HepG2 (cell line): Measurements from ENCODE around the gene THSD8. TPM values are rescaled to one million over a fixed set of nuclear protein-coding genes. Genes with fewer than 3 reads are reported as not detected.

ENCODE experiments used
- CHCHD3 ChIP-seq: sonication (generic); formaldehyde crosslinking; IDR thresholded peaks from 2 replicates; pipeline ENCODE4 v1.8.0; 2022; ENCODE audit warnings: mild to moderate bottlenecking, missing genetic modification reagents, moderate library complexity
- DNMT3B ChIP-seq: conservative IDR thresholded peaks from 2 replicates; pipeline ENCODE4 v1.6.1; 2016; ENCODE audit warnings: missing biosample characterization, control low read depth
- KDM2A ChIP-seq: sonication (generic); formaldehyde crosslinking; IDR thresholded peaks from 2 replicates; pipeline ENCODE4 v1.4.0; 2020; ENCODE audit warnings: low read depth, missing genetic modification reagents, borderline replicate concordance
- MAX ChIP-seq: IDR thresholded peaks from 2 replicates; pipeline ENCODE4 v1.6.1; 2012; ENCODE audit warnings: inconsistent platforms
- MED1 ChIP-seq: sonication (generic); formaldehyde crosslinking; IDR thresholded peaks from 2 replicates; pipeline ENCODE4 v1.4.0; 2020; ENCODE audit warnings: missing genetic modification reagents
- MZF1 ChIP-seq: sonication (generic); formaldehyde crosslinking; IDR thresholded peaks from 2 replicates; pipeline ENCODE4 v1.8.1; 2023; ENCODE audit warnings: mild to moderate bottlenecking, missing genetic modification reagents, borderline replicate concordance
- POLR2G ChIP-seq: fragments of 200-400 bp; formaldehyde crosslinking; IDR thresholded peaks from 2 replicates; pipeline ENCODE4 v1.6.1; 2018; ENCODE audit warnings: mild to moderate bottlenecking, low read depth, low read length, moderate library complexity
- SAP130 ChIP-seq: IDR thresholded peaks from 2 replicates; pipeline ENCODE4 v1.6.1; 2016; ENCODE audit warnings: low read depth
- SIN3B ChIP-seq: fragments of 150-350 bp; IDR thresholded peaks from 2 replicates; pipeline ENCODE4 v1.6.1; 2014; ENCODE audit warnings: low read length
- SNRNP70 ChIP-seq: fragments of 200-400 bp; formaldehyde crosslinking; IDR thresholded peaks from 2 replicates; pipeline ENCODE4 v1.6.1; 2017; ENCODE audit warnings: mild to moderate bottlenecking, low read depth, low read length, moderate library complexity
- TAF1 ChIP-seq: sonication (generic); formaldehyde crosslinking; IDR thresholded peaks from 2 replicates; pipeline ENCODE4 v1.4.0; 2020; ENCODE audit warnings: missing genetic modification reagents
- TFDP2 ChIP-seq: sonication (generic); formaldehyde crosslinking; IDR thresholded peaks from 2 replicates; pipeline ENCODE4 v1.4.0; 2020; ENCODE audit warnings: missing genetic modification reagents
- THYN1 ChIP-seq: sonication (generic); formaldehyde crosslinking; IDR thresholded peaks from 2 replicates; pipeline ENCODE4 v1.8.1; 2023; ENCODE audit warnings: low read depth, mild to moderate bottlenecking, moderate library complexity, missing genetic modification reagents, borderline replicate concordance
- TP53 ChIP-seq: sonication (generic); formaldehyde crosslinking; conservative IDR thresholded peaks from 2 replicates; pipeline ENCODE4 v1.4.0; 2020; ENCODE audit warnings: missing genetic modification reagents
- ZBED4 ChIP-seq: sonication (generic); formaldehyde crosslinking; IDR thresholded peaks from 2 replicates; pipeline ENCODE4 v1.4.0; 2020; ENCODE audit warnings: missing genetic modification reagents, borderline replicate concordance
- ZBTB21 ChIP-seq: sonication (generic); formaldehyde crosslinking; IDR thresholded peaks from 2 replicates; pipeline ENCODE4 v1.4.0; 2020; ENCODE audit warnings: missing genetic modification reagents
- ZFP36L2 ChIP-seq: sonication (generic); formaldehyde crosslinking; IDR thresholded peaks from 2 replicates; pipeline ENCODE4 v1.4.0; 2020; ENCODE audit warnings: missing genetic modification reagents
- ZFP90 ChIP-seq: sonication (generic); formaldehyde crosslinking; IDR thresholded peaks from 2 replicates; pipeline ENCODE4 v1.8.0; 2022; ENCODE audit warnings: missing genetic modification reagents, mild to moderate bottlenecking, inconsistent platforms, borderline replicate concordance
- ZNF207 ChIP-seq: fragments of 450-650 bp; IDR thresholded peaks from 2 replicates; pipeline ENCODE4 v1.6.1; 2016; ENCODE audit warnings: antibody characterized with exemption, borderline replicate concordance
- ZNF232 ChIP-seq: sonication (generic); formaldehyde crosslinking; IDR thresholded peaks from 2 replicates; pipeline ENCODE4 v1.4.0; 2020; ENCODE audit warnings: missing genetic modification reagents, borderline replicate concordance
- ZNF337 ChIP-seq: sonication (generic); formaldehyde crosslinking; IDR thresholded peaks from 2 replicates; pipeline ENCODE4 v1.5.1; 2020; ENCODE audit warnings: missing genetic modification reagents, low read depth, mild to moderate bottlenecking, borderline replicate concordance
- ZNF430 ChIP-seq: sonication (generic); formaldehyde crosslinking; IDR thresholded peaks from 2 replicates; pipeline ENCODE4 v1.9.0; 2021; ENCODE audit warnings: mild to moderate bottlenecking, missing genetic modification reagents
- ZNF564 ChIP-seq: sonication (generic); formaldehyde crosslinking; IDR thresholded peaks from 2 replicates; pipeline ENCODE4 v1.8.1; 2023; ENCODE audit warnings: mild to moderate bottlenecking, missing genetic modification reagents
- ZNF644 ChIP-seq: IDR thresholded peaks from 2 replicates; pipeline ENCODE4 v1.6.1; 2016; ENCODE audit warnings: low read depth
- ZNF703 ChIP-seq: sonication (generic); formaldehyde crosslinking; IDR thresholded peaks from 2 replicates; pipeline ENCODE4 v1.5.1; 2020; ENCODE audit warnings: missing genetic modification reagents, mild to moderate bottlenecking, moderate library complexity, borderline replicate concordance
- ZNF850 ChIP-seq: sonication (generic); formaldehyde crosslinking; conservative IDR thresholded peaks from 2 replicates; pipeline ENCODE4 v1.9.0; 2021; ENCODE audit warnings: mild to moderate bottlenecking, missing genetic modification reagents
- ZSCAN25 ChIP-seq: sonication (generic); formaldehyde crosslinking; IDR thresholded peaks from 2 replicates; pipeline ENCODE4 v1.8.0; 2022; ENCODE audit warnings: mild to moderate bottlenecking, missing genetic modification reagents
- polyA plus RNA-seq, 8 experiments: library from polyadenylated mRNA; depleted of rRNA in 3 of 8; stranded (reverse) in 7 of 8; unstranded in 1 of 8; fragments of >200 nt; fragmentation: Illumina TruSeq in 4 of 8; extraction: Trizol in 4 of 8; gene quantifications; 2 replicates each; pipeline versions ENCODE4 v1.2.1 to v1.2.3, GENCODE V29; 2011 to 2016; ENCODE audit warnings: low read depth in 4 of 8, missing spikeins in 1 of 8, mixed read lengths in 1 of 8; ENCODE audit not compliant: insufficient read depth in 1 of 8
- total RNA-seq, 5 experiments: library from RNA; depleted of rRNA; stranded (reverse); fragments of >200 nt; fragmentation: Illumina TruSeq; extraction: Trizol; gene quantifications; 2 replicates each; pipeline ENCODE4 v1.2.3, GENCODE V29; 2016; ENCODE audit warnings: low read depth in 1 of 5

The THSD8 gene
- total and polyA plus RNA-seq, 2 of the 13 experiments (the other 11 are each of a cell fraction or from before 2014, with no cell fraction given): 4.8 to 14.9 TPM

DNA sequence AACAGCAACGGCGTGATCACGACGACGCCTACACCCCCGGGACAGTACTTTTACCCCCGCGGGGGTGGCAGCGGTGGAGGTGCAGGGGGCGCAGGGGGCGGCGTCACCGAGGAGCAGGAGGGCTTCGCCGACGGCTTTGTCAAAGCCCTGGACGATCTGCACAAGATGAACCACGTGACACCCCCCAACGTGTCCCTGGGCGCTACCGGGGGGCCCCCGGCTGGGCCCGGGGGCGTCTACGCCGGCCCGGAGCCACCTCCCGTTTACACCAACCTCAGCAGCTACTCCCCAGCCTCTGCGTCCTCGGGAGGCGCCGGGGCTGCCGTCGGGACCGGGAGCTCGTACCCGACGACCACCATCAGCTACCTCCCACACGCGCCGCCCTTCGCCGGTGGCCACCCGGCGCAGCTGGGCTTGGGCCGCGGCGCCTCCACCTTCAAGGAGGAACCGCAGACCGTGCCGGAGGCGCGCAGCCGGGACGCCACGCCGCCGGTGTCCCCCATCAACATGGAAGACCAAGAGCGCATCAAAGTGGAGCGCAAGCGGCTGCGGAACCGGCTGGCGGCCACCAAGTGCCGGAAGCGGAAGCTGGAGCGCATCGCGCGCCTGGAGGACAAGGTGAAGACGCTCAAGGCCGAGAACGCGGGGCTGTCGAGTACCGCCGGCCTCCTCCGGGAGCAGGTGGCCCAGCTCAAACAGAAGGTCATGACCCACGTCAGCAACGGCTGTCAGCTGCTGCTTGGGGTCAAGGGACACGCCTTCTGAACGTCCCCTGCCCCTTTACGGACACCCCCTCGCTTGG lies 9.6 kb upstream of the THSD8 start (continued):
- TF ChIP-seq ZNF430 (CRISPR knock-in tag) (peak; percentile 64; the same call in 1 of the 2 replicates), ZBED4 (CRISPR knock-in tag) (0 out of 2 replicates have a peak, but pooled peaks have one; percentile 44), ZBTB21 (CRISPR knock-in tag) (no peak), SNRNP70 (no peak), SAP130 (CRISPR knock-in tag) (peak; percentile 91), POLR2G (peak; percentile 50; the same call in 1 of the 2 replicates), ZFP90 (CRISPR knock-in tag) (peak; percentile 56), KDM2A (CRISPR knock-in tag) (0 out of 2 replicates have a peak, but pooled peaks have one; percentile 75), DNMT3B (CRISPR knock-in tag) (no peak), ZNF850 (CRISPR knock-in tag) (no peak), TFDP2 (CRISPR knock-in tag) (peak; percentile 80), TAF1 (peak; percentile 72), SIN3B (no peak), ZNF644 (CRISPR knock-in tag) (no peak), ZNF207 (no peak), ZSCAN25 (CRISPR knock-in tag) (no peak), ZNF337 (CRISPR knock-in tag) (no peak), ZFP36L2 (no peak), CHCHD3 (CRISPR knock-in tag) (no peak; the same call in none of the 2 replicates), MED1 (CRISPR knock-in tag) (peak; percentile 60), ZNF232 (CRISPR knock-in tag) (0 out of 2 replicates have a peak, but pooled peaks have one; percentile 50), ZNF703 (CRISPR knock-in tag) (peak; percentile 86), MZF1 (CRISPR knock-in tag) (peak; percentile 79; the same call in 1 of the 2 replicates), MAX (peak; percentile 86), TP53 (CRISPR knock-in tag) (0 out of 2 replicates have a peak, but pooled peaks have one; percentile 37), THYN1 (CRISPR knock-in tag) (no peak), ZNF564 (CRISPR knock-in tag) (peak; percentile 41; the same call in 1 of the 2 replicates)
